ENCODE results near the gene DTX1.
"Not testable (repeated sequence)": the region's sequence is repeated elsewhere in the genome, so short reads cannot be mapped to it uniquely, and the experiment has no call there.

Gene DTX1

DNA sequence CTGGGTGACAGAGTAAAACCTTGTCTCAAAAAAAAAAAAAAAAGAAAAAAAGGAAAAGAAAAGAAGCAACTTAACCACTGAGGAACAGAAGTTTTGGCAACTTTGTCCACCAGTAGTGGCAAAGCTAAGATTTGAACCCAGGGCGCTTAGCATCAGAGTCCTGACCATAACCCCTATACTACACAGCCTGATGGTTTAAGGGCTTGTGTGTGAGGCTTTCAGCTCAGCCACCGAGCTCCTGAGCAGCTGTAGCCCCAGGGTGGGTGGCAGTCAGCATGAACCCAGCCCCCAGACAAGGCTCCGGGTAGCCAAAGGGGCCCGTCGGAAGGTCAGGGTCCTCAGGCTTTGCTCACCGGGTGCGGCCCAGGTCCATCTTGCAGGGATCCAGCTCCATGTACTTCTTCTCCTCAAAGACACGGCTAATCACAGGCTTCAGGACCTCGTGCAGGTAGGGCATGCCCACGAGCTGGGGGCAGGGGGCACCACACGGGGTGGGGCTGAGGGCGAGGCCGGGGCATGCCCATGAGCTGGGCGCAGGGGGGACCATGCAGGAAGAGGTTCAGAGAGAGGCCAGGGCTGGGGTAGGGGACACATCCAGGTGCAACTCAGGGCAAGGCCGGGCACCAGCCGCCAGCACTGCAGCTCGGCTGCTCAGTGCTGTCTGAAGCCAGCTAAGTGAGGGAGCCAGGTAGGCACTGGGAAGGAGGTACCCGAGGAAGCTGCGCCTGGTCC, 58.1 kb downstream of the DTX1 start:
- no peak for DNase-seq (ENCODE audit: low read depth, low spot score)

DNA sequence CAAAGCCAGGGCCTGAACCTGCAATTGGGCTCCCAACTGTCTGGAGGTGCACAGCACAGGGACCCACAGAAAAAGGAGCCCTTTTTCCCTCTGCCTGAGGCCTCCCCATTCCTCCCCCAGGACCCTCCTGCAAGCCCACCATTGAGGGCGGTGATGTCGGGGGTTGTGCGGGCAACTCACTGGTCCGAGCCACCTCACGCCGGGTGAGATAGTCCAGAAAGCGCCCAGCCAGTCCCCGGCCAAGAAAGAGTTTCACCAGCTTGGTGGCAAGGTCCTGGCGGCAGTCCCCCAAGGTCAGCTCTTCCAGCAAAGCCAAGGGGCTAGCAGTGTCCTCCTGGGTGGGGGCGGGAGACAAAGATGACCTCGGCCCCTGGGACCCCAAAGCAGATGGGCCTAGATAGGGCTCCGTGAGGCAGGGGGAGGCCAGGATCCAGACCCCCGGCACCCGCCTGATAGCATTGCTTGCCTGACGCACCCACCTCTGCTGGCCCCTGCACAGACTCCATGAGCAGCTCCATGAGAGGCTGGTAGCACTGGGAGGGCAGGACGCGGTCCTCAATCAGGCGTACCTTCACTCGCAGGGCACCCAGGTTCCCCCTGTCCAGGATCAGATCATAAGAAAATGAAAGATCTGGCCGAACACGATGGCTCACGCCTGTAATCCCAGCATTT, 59.1 kb downstream of the DTX1 start:
- DNase-seq (ENCODE audit: low read depth, low spot score), result no peak

DNA sequence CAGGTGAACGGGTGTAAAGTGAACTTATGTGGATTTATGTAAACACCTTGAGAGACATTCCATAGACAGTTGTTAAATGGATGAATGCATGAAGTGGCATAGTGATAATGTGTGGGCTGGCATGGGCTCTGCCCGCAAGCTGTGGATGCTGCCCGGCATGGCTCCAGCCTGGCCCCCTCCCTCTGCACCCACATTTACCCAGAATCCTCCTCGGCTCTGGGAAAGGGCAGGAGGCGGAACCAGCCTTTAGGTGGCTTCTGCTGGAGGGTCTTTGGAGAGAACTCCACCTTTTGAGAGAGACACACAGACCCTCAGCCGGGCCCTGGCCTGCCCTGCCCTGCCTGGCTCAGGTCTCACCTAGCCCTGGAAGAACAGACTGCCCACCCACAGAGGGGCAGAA, 60.3 kb downstream of the DTX1 start:
- DNase-seq (ENCODE audit: low read depth, low spot score), result no peak

DNA sequence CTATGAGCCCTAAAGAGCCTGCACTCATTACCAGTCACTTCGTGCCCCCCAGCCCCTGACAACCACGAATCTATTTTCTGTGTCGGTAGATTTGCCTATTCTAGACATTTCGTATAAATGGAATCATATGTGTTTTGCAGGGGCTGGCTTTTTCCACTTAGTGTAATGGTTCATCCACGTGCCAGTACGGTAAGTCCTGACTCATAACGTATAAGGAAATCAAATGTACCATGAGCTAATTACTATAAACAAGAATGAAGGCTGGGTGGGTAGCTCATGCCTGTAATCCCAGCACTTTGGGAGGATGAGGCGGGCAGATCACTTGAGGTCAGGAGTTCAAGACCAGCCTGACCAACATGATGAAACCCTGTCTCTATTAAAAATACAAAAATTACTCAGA, 61.2 kb downstream of the DTX1 start:
- not testable (repeated sequence) for DNase-seq (ENCODE audit: low read depth, low spot score)

DNA sequence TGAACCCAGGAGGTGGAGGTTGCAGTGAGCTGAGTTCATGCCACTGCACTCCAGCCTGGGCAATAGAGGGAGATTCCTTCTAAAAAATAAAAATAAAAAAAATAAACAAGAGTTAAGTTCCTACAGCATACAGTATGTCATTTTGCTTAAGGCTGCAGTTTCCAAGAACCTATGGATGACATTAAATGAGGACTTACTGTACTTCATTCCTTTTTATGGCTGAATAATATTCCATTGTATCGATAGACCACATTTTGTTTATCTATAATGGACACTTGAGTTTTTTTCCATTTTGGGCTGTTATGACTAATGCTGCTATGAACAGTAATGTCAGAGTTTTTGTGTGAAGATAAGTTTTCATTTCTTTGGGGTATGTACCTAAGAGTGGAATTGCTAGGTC, 61.6 kb downstream of the DTX1 start:
- no peak for DNase-seq (ENCODE audit: low read depth, low spot score)

DNA sequence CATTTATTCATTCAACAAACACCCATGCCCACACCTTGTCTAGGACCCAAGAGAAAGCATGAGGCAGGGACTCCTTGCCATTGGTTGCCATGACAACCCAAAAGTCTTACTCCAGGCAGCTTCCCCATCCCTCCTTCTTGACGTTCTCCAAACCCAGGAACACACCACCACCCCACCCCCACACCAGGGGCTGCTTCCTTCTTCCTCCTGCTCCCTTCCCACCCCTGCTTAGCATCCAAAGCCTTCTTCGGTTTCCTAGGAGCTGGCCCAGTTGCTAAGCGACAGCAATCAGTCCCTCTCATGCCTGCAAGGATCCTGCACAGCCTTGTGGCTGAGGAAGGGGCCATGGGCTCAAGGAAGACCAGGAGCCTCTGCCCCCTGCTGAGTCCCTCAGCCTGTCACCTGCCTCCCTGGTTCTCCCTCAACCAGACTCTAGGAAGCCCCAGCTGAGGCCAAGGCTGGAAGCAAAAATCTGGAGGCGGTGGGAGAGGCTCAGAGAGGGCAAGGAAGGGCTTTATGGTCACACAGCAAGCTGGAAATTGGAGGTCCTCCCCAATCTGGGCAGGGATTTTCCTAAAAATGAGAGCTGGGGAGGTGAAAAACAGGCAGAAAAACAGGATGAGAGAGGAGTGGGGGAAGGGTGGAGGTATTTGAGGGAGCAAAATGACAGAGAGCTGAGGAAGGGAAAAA, 63.6 kb downstream of the DTX1 start:
- DNase-seq (ENCODE audit: low read depth, low spot score), result no peak

DNA sequence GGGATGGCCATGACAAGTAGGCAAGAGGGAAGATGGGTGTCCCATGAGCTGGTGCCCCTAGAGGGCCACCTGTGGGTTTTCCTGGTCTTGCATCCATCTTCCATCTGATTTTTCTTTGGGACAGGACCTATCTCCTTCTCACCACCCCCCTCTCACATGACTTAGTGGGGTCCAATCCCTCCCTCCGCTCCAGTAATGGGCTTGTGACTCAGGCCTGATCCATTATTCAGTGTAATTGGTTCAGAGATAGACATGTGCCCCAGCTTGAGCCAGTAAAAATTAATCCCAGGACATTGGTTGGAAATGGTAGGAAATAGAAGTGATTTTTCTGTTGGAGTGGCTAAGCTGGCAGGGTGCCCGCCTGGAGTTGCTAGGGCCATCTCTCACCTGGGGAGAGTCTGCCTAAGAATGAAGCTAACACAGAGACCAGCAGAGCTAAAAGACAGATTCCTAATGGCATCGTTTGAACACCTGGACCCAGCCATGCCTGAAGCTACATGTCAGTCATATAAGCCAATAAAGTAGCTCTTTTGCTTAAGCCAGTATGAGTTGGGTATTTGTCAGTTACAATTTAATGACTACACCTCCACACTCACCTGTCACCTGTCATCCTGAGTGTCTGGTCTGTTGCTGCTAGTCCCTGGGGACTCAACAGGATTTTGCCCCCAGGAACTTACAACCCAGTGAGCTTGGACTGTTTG, 64.3 kb downstream of the DTX1 start:
- no peak for DNase-seq (ENCODE audit: low read depth, low spot score)

DNA sequence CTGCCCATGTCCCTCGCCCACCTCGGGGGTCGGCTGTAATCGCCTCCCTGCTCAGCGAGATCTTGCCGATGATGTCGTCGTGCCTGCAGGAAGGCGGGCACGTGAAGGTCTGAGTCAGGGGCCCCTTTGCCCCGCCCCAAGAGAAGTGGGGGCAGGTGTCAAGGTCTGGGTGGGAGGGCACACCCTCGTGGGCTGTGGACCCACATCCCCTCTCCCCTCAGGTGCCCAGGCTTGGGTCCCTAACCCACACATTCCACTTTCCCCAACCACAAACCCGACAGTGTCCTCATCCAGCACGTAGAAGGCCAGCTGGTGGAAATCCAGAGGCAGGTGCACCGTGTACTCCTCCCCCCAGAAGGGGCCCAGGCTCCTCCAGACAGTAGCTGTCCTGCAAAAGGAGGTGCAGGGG, 71.3 kb downstream of the DTX1 start:
- no peak for DNase-seq (ENCODE audit: low read depth, low spot score)

DNA sequence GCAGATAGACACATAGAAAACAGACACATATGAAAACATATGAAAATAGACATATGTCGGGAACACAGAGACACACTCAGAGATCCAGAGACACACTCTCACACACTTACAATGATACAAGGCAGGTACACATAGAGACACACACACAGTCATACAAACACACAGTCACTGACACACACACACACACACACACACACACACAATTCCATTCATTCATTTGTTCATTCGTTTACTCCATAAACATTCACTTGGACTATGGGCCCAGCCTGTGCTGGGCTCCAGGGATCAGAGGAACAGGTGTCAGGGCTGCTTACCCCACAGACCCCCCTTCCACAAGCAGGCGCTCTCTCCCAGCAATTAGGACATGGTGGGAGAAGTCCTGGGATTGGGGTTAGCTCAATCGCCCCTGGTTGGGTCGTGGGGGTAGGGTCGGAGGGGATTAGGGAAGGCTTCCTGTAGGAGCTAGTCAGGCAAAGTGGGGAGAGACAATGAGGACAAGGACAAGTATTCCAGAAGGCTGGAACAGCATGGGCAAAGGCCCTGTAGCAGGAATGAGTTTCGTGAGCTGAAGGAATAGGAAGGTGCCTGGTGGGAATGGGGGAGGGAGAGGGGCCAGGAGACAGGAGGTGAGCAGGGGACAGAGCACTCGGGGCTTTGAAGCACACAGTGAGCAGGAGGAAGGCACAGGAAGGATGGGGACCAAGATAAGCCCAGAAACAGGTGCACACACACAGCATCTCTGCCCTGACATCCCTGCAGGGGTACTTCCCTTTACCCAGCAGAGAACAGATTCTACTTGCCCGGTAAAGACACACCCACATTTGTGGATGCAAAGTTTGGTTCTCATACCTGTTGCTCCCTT, 72.5 kb downstream of the DTX1 start:
- no peak for DNase-seq (ENCODE audit: low read depth, low spot score)

DNA sequence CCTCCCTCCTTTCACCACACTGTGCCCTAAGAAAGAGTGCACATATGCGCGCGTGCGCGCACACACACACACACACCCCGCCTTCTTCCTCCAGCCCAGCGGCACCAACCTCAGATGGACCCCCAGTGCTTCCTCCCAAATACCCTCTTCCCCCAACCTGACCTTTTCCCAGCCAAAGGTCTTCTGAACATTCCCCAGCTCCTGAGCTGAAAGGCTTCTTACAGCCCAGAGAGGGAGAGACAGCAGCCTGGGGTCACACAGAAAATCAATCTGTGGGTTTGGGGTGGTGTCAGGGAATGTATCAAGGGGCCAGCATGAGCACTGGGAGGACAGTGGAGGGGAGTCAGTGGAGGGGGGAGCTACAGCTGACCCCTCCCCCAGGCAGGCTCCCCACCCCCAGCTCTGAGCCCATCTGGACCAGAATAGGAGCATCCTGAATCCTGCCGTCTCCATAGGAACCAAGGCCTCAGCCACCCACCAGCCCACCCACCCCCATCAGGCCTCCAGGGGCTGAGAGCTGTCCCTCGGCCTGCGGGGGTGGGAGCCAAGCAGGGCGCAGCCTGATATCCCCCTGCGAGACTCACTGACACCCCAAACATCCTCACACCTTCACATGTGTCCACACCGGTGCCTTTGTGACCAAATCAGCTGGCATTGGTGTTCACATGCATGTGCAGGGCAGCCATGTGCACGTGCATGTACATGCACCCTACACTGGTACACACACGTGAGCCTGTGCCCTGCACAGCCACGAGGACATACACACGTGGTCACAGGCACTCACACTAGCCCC, 73.3 kb downstream of the DTX1 start:
- no peak for DNase-seq (ENCODE audit: low read depth, low spot score)

DNA sequence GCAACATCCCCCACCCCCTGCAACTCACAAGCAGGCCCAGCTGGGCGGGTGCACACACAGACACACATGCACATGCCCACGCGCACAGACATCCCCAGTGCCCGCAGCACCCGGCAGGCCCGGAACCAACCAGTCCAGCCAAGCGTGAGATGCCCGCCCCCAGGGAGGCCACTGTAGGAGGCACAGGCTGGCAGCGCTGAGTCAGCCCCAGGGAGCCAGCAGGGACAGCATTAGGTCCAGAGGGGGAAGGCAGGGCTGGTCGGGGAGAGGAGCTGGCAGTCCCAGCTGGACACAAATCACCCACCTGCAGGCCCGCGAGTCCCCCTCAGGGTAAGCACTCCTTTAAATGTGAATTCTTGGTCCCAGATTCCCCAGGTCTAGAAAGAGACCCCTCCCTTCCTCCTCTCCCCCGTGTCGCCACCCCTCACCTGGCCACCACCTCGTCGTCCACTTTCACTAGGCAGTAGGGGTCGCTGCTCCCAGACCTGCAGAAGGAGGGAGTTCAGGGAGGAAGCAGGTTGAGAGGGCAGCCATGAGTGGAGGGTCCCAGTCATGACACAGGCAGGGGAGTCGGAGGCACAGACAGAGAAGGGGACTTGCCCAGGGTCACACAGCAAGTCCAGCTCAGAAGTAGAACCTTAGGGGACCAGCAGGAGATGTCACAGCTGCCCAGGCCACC, 74.1 kb downstream of the DTX1 start:
- peak; percentile 51 for DNase-seq (ENCODE audit: low read depth, low spot score)

DNA sequence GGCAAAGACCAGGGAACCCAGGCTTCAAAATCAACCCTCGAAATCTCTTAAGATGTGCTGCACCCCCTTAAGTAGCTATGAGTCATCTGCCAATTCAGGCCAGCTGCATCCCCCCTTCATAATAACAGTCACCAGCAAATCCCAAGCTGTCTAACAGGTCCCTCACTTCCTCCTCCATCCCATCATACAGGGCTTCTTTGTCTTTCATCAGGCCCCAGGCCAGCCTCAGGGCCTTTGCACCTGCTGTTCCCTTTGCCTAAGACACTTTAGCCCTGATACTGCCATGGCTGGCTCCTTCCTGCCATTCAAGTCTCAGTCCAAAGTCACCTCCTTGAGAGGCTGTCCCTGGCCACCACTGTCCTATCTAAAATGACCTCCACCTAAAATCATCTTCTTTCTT, 75.0 kb downstream of the DTX1 start:
- no peak for DNase-seq (ENCODE audit: low read depth, low spot score)

DNA sequence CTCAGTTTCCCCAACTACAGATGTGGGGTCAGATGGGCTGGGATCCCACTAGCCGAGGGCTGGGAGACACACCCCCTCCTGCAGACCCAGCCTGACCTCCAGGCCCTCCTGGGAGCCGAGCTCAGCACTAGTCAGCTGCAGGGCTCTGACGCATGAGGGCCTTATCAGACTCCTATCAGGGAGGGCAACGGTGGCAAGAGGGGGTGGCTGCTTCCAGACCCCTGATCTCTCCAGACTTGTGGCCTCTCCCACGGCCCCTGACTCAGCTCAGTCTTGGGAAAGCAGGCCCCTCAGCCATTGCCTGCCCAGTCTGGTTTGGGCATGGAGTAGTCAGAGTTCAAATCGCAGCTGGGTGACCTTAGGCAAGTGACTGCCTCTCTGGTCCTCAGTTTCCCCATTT, 76.5 kb downstream of the DTX1 start:
- DNase-seq (ENCODE audit: low read depth, low spot score), result peak; percentile 33

DNA sequence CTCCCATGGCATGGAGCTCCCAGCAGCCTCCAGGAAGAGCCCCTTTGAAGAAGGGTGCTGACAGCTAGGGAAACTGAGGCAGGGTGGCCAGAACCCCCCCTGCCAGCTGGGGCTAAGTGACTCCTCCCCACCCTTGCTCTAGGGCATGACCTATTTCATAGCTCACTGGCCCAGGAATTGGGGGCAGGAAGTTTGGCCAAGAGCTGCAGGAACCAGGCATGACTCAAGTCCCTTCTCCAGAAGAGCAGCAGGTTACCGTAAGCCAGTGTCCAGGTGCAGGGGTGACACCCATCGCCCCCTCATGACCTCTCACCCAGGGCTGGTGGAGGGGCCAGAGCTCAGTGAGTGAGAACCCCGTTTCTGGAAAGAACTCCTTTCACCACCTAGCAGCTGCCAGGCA, 77.1 kb downstream of the DTX1 start:
- DNase-seq (ENCODE audit: low read depth, low spot score), result no peak

DNA sequence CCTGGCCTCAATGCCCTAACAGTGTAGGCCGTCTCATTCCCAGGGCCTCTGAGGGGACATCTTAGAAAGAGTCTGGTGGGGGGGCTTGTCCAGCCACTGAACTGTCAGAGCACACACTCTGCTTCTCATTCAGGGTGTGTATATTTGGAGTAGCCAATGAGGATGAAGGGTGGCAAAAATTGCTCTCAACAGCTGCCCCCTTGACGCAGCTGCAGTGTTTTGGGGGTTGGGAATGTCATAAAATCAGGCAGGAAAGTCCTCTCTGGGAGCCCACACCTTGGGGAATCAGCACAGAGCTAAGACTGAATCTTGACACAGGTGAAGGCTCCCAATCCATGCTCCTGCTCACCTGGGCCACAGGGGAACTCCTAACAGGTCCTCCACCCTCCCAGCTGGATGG, 77.5 kb downstream of the DTX1 start:
- DNase-seq (ENCODE audit: low read depth, low spot score), result no peak

DNA sequence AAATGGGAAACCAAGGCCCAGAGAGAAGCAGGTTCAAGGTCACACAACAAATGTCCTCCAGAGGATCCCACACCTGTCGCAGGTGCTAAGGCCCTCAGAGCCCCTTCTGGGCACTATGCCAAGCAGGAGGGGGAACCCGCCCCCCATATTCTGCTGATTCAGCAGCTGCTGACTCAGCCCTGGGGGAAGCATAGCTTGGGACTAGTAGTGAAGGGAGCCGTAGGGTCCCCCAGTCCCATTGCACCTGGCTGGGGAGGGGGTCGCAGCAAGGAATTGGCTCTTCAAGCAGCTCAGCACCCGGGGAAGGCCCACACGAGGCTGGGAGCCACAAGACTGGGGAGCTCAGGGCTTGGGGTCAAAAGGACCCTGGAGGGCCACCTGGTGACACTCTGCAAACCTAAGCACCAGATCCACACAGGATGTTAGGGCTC, 78.0 kb downstream of the DTX1 start:
- no peak for DNase-seq (ENCODE audit: low read depth, low spot score)

DNA sequence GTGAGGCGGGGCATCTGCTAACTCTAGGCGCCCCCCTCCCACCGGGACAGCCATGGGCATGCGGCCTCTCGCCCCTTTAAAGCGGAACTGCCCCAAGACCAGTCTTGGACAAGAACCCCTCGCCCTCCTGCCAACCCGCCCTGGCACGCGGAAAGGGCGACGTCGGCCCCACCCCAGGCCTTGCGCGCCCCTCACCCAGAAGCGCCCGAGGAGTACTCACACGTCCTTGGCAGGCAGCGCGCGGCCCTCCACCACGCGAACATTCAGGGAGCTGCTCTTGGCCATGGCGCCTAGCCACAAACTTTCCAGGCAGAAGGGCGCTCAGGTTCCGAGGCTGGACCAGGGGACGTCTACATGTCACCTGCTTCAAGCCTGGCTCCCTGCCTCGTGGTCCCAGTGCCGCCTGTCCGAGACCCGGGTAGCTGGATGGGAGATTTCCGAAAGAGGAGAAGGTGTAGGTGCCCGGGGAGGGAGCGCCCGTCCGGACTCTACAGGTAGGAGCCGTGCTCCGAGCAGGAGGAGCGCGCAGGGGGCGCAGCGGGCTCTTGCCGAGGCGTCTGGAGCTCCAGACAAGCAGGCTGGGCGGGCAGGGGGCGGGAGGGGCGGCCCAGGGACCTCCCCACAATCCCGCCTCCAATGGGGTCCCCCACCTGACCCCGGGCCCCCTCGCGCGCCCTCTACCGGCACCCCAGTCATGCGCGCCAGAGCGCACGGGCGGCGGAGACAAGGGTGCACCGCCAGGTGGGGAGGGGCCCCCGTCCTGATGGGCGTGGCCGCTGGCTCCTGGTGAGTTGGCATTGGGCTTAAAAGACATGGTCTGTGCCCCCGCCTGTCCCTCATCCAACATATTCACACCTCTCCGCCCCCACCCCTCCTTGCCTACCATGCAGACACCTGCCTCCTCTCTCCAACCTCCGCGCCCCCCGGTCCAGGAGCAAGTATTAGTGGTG, 78.9 kb downstream of the DTX1 start, which contains the start of gene RASAL1:
RASAL1 (minus strand) TSS at position 584 of the 950 bp plus-strand sequence; CDS start at position 285, 299 bp downstream.
- peak; percentile 57 for DNase-seq (ENCODE audit: low read depth, low spot score)

DNA sequence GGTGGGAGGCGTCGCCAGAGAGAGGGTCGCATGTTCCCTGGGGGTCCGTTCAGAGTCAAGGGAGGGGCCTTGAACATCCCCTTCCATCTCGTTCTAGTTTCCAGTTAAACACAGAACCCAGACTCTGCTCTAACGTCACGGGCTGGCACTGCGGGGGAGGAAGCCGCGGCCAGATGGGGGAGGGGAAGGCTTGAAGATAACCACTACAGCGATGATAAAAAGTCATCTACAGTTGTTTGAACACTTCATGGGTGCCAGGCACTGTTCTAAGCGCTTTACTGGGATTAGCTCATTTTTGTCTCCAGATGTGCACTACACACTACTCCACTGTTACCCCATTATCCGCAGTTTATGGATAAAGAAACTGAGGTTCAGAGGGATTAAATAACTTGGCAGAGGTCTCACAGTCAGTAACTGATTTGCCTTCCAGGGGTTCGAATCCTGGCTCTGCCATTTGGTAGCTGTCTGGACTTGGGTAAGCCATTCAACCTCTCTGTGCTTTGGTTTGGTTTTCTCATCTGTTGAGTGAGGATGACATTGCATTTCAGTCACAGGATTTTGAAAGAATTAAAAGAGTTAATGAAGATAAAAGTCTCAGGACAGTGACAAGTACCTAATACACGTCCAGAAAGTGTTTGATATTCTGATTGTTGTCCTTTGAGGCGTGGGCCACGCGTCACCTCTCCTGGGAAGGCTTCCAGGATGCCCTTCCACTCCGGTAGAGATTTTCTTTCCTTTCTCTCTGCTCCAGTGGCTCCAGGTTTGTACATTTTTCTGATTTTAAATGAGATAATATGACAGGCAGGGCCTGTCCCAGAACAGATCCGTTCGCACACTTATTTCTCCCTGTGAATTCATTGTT, 79.8 kb downstream of the DTX1 start:
- no peak for DNase-seq (ENCODE audit: low read depth, low spot score)

All from ELF-1 (cell line).